AG04450 (cell line): ENCODE measurements around the gene TBC1D10A. TPM values are rescaled to one million over a fixed set of nuclear protein-coding genes. Genes with fewer than 3 reads are reported as not detected.
A peak's percentile ranks its signal among the peaks of the same experiment; 100 is the strongest.

ENCODE experiments used
- CTCF ChIA-PET: fragments of 300-600, 350-600 bp; formaldehyde crosslinking; extraction: SDS; loops from one replicate; lab custom pipeline; 2022; ENCODE audit warnings: antibody characterized with exemption, inconsistent platforms; lab: Charles Lee
- POLR2A ChIA-PET: fragments of 350-600 bp; formaldehyde crosslinking; extraction: SDS; loops from one replicate; lab custom pipeline; 2021; ENCODE audit warnings: antibody characterized with exemption, inconsistent platforms; lab: Yijun Ruan, JAX
- DNase-seq: peaks from one replicate; pipeline ENCODE4 v3.0.0-alpha.2; 2011; ENCODE audit warnings: low read depth, low spot score
- H3K27ac ChIP-seq: one replicate; pipeline ENCODE4 v1.5.1; 2012; ENCODE audit warnings: low read depth, low read length, control low read depth
- H3K27me3 ChIP-seq: one replicate; pipeline ENCODE4 v1.6.0; 2012; ENCODE audit warnings: low read length; ENCODE audit not compliant: control insufficient read depth, insufficient read depth
- H3K4me3 ChIP-seq: 2 replicates; pipeline ENCODE4 v1.5.1; 2011; ENCODE audit warnings: mild to moderate bottlenecking, low read depth, low read length, control low read depth
- H3K9me3 ChIP-seq: 2 replicates; pipeline ENCODE4 v1.5.1; 2012; ENCODE audit warnings: low read length; ENCODE audit not compliant: control insufficient read depth, insufficient read depth
- polyA plus RNA-seq: library from polyadenylated mRNA; depleted of rRNA; stranded (reverse); fragments of >200 nt; gene quantifications from 2 replicates; pipeline ENCODE4 v1.2.3, GENCODE V29; 2011; rRNA removed
- TF ChIP-seq, protein P1 (sequence below): IDR thresholded peaks from 2 replicates; pipeline ENCODE4 v1.5.1; 2011; ENCODE audit warnings: low read depth, low read length, control low read depth, inconsistent platforms

The TBC1D10A gene
- polyA plus RNA-seq, 1 experiment = 14.5 TPM

DNA sequence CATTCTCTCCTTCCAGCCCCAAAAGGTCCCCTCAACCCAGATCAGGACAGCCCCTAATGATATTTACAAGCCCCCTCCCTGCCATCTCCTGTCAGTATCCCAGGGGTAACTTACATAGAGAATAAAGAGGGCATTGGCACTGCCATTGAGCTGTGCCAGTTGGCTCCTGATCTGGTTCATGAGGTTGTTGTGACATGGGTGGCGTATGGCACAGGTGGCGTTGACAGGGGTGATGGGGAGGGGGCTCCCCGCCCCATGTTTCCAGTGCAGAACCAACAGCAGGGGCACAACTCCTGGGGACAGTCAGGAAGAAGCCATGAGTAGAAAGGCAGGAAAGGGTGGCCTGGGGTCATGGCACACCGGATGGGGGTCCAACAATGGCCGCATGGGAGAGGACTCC lies 82.1 kb downstream of the TBC1D10A start:
- ChIA-PET POLR2A (no interaction called here), CTCF (interaction anchor here (1.9 kb wide), 1 partner anchor 11 kb away, joined by 7 read pairs; no protein-coding TSS in a partner anchor)
- DNase-seq = no peak
- TF ChIP-seq, protein P1, sequence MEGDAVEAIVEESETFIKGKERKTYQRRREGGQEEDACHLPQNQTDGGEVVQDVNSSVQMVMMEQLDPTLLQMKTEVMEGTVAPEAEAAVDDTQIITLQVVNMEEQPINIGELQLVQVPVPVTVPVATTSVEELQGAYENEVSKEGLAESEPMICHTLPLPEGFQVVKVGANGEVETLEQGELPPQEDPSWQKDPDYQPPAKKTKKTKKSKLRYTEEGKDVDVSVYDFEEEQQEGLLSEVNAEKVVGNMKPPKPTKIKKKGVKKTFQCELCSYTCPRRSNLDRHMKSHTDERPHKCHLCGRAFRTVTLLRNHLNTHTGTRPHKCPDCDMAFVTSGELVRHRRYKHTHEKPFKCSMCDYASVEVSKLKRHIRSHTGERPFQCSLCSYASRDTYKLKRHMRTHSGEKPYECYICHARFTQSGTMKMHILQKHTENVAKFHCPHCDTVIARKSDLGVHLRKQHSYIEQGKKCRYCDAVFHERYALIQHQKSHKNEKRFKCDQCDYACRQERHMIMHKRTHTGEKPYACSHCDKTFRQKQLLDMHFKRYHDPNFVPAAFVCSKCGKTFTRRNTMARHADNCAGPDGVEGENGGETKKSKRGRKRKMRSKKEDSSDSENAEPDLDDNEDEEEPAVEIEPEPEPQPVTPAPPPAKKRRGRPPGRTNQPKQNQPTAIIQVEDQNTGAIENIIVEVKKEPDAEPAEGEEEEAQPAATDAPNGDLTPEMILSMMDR = no peak
- no peaks in the 10 kb centered on the region for H3K27me3 ChIP-seq
- H3K4me3 ChIP-seq = peak overlapping the region; percentile 84
- H3K27ac ChIP-seq = peak overlapping the region; percentile 93
- H3K9me3 ChIP-seq = peaks cover 13% of the 10 kb centered on the region; the same call in 1 of the 2 replicates

DNA sequence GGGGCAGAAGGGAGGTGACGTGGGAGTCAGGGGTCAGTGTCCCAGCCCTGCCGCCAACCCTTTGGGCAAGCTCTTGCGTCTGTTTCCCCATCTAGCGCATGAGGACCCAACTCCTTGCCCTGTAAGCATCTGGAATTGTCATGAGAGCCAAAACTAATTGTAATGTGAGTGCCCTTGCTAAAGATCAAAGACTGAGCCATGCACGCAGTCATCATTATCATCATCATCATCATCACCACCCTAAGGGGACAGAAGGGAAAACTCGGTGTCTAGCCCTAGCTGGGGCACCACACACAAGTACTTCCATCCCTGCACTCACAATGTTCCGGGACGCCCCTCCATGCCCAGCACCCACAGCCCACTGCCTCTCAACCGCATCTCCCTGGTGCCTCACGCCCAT lies 82.7 kb downstream of the TBC1D10A start:
- no peaks in the 10 kb centered on the region for H3K27me3 ChIP-seq
- peak overlapping the region; percentile 84 for H3K4me3 ChIP-seq
- H3K27ac ChIP-seq = peak overlapping the region; percentile 93
- POLR2A ChIA-PET = interaction anchor here (1.1 kb wide), 1 partner anchor 40 kb away, joined by 3 read pairs; no protein-coding TSS in a partner anchor
- CTCF ChIA-PET = interaction anchor here (0.8 to 1.9 kb wide), 2 partner anchors 11 to 136 kb away, joined by 3 to 7 read pairs; no protein-coding TSS in a partner anchor
- TF ChIP-seq, protein P1 = no peak
- no peak for DNase-seq
- peaks cover 13% of the 10 kb centered on the region; the same call in 1 of the 2 replicates for H3K9me3 ChIP-seq

DNA sequence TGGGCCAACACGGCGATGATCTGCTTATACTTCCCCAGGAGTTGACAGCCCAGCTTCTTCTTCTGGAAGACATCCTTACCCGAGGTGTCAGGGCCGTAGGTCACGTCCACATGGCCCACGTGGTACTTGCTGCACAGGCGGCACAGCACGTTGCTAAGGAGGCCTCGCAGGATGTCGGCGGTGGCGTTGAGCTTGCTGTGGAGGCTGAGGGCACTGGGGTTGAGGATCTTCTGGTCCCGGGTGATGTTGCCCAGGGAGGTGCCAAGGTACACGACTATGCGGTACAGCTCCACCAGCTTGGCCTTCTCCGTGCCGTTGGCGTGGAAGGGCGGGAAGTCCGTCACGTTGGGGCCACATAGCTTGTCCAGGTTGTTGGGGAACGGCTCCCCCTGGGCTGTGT lies 83.1 kb downstream of the TBC1D10A start:
- ChIA-PET POLR2A (interaction anchor here (1.1 kb wide), 1 partner anchor 39 kb away, joined by 3 read pairs; no protein-coding TSS in a partner anchor), CTCF (interaction anchor here (0.8 to 1.9 kb wide), 2 partner anchors 12 to 136 kb away, joined by 3 to 7 read pairs; no protein-coding TSS in a partner anchor)
- Histone ChIP-seq H3K27ac (peak overlapping the region; percentile 84), H3K27me3 (no peaks in the 10 kb centered on the region), H3K9me3 (peaks cover 13% of the 10 kb centered on the region; the same call in 1 of the 2 replicates), H3K4me3 (peak overlapping the region; percentile 84)
- TF ChIP-seq, protein P1 = no peak
- DNase-seq = no peak

Other genes with a start within 250 kb of the TBC1D10A start
- not detected in 2 replicates for gene HORMAD2, start 246.5 kb downstream of the TBC1D10A start, polyA plus RNA-seq
- gene LIF, start 80.2 kb downstream of the TBC1D10A start, polyA plus RNA-seq = 53.9 and 121 TPM in 2 replicates
- gene OSM, start 60.1 kb downstream of the TBC1D10A start, polyA plus RNA-seq = not detected in 2 replicates
- 12.0 and 15.3 TPM in 2 replicates for gene CASTOR1, start 37.4 kb downstream of the TBC1D10A start, polyA plus RNA-seq
- 53.1 and 82.7 TPM in 2 replicates for gene SF3A1, start 30.0 kb upstream of the TBC1D10A start, polyA plus RNA-seq
- gene CCDC157, start 30.1 kb upstream of the TBC1D10A start, polyA plus RNA-seq = 1.6 and 1.8 TPM in 2 replicates
- gene RNF215, start 60.5 kb upstream of the TBC1D10A start, polyA plus RNA-seq = 11.4 and 12.1 TPM in 2 replicates
- gene SEC14L2, start 70.1 kb upstream of the TBC1D10A start, polyA plus RNA-seq = 15.8 and 17.7 TPM in 2 replicates
- gene MTFP1, start 98.8 kb upstream of the TBC1D10A start, polyA plus RNA-seq = 4.1 and 4.2 TPM in 2 replicates
- gene SEC14L3, start 145.1 kb upstream of the TBC1D10A start, polyA plus RNA-seq = not detected in 2 replicates
- not detected in 2 replicates for gene SEC14L4, start 178.8 kb upstream of the TBC1D10A start, polyA plus RNA-seq
- gene SEC14L6, start 219.8 kb upstream of the TBC1D10A start, polyA plus RNA-seq = 0.06 and 0.19 TPM in 2 replicates
- 0.06 and 0.14 TPM in 2 replicates for gene GAL3ST1, start 247.7 kb upstream of the TBC1D10A start, polyA plus RNA-seq